H1 (cell line): ENCODE measurements around the gene SRI. TPM values are rescaled to one million over a fixed set of nuclear protein-coding genes. Genes with fewer than 3 reads are reported as not detected.

Experiments used
- CTCF ChIA-PET: fragments of 300-600 bp; sonication (Branson Sonifier 250); formaldehyde crosslinking; loops from one replicate; lab custom pipeline; 2021; ENCODE audit not compliant: partially characterized antibody; lab: Charles Lee
- POLR2A ChIA-PET: fragments of 300-600 bp; sonication (Branson Sonifier 250); formaldehyde crosslinking; loops from one replicate; lab custom pipeline; 2021; ENCODE audit warnings: inconsistent platforms; ENCODE audit not compliant: partially characterized antibody; lab: Charles Lee
- DNase-seq, 2 experiments: peaks; one replicate each; pipeline versions ENCODE4 v3.0.0 to v3.0.0-alpha.2; 2010 to 2022; ENCODE audit warnings: low spot score in 2 of 2, low read depth in 1 of 2, mixed read lengths in 1 of 2
- FAIRE-seq: peaks from 2 replicates; lab custom pipeline; 2011; peaks lifted over from hg19 to GRCh38; lab: Jason Lieb, UNC
- H2AFZ ChIP-seq: 2 replicates; pipeline ENCODE4 v1.8.1; 2012; ENCODE audit warnings: low read length, inconsistent platforms
- H2AK5ac ChIP-seq: 2 replicates; pipeline ENCODE4 v1.6.1; 2013; ENCODE audit warnings: low read depth, low read length
- H2BK120ac ChIP-seq: replicated peaks from 2 replicates; pipeline ENCODE3; 2013; ENCODE audit warnings: low read depth, low read length, inconsistent platforms
- H2BK12ac ChIP-seq: 2 replicates; pipeline ENCODE4 v1.6.1; 2013; ENCODE audit warnings: low read depth, low read length
- H2BK15ac ChIP-seq: 2 replicates; pipeline ENCODE4 v1.6.1; 2013; ENCODE audit warnings: low read length
- H2BK20ac ChIP-seq: 2 replicates; pipeline ENCODE4 v1.6.1; 2013; ENCODE audit warnings: low read length
- H2BK5ac ChIP-seq: 2 replicates; pipeline ENCODE4 v1.6.1; 2013; ENCODE audit warnings: low read depth, low read length
- H3K14ac ChIP-seq: 2 replicates; pipeline ENCODE4 v1.6.1; 2013; ENCODE audit warnings: inconsistent platforms; ENCODE audit not compliant: insufficient read length
- H3K18ac ChIP-seq: 2 replicates; pipeline ENCODE4 v1.6.1; 2013; ENCODE audit warnings: low read length; ENCODE audit errors: extremely low read depth
- H3K23ac ChIP-seq: 2 replicates; pipeline ENCODE4 v1.6.1; 2013; ENCODE audit warnings: inconsistent platforms; ENCODE audit not compliant: insufficient read length
- H3K23me2 ChIP-seq: 2 replicates; pipeline ENCODE4 v1.6.1; 2013; ENCODE audit warnings: low read depth, low read length
- H3K27ac ChIP-seq: 2 replicates; pipeline ENCODE4 v1.6.1; 2011; ENCODE audit warnings: low read depth, low read length, inconsistent platforms
- H3K27me3 ChIP-seq, 4 experiments: replicated peaks in 1 of 4; 1 replicate in 1 of 4; 2 replicates in 3 of 4; pipeline versions ENCODE4 v1.6.1 to v1.8.1; 2011 to 2013; ENCODE audit warnings: low read length in 3 of 4, mild to moderate bottlenecking in 3 of 4, inconsistent platforms in 2 of 4, mixed read lengths in 2 of 4, moderate library complexity in 1 of 4; ENCODE audit not compliant: control insufficient read depth in 3 of 4, insufficient read depth in 3 of 4; ENCODE audit errors: extremely low read depth in 1 of 4
- H3K36me3 ChIP-seq, 4 experiments: 2 replicates each; pipeline versions ENCODE4 v1.6.1 to v1.8.1; 2011 to 2013; ENCODE audit warnings: mild to moderate bottlenecking in 4 of 4, low read length in 3 of 4, moderate library complexity in 2 of 4, control low read depth in 1 of 4, inconsistent platforms in 1 of 4; ENCODE audit not compliant: insufficient read depth in 4 of 4, control insufficient read depth in 2 of 4
- H3K4ac ChIP-seq: replicated peaks from 2 replicates; pipeline ENCODE3; 2013; ENCODE audit warnings: low read length, low read depth, mixed read lengths, inconsistent platforms; ENCODE audit not compliant: insufficient read length
- H3K4me1 ChIP-seq, 4 experiments: replicated peaks in 1 of 4; 1 replicate in 1 of 4; 2 replicates in 3 of 4; pipeline versions ENCODE4 v1.6.1 to v1.8.1; 2011 to 2013; ENCODE audit warnings: low read length in 3 of 4, inconsistent platforms in 2 of 4, mixed read lengths in 1 of 4; ENCODE audit not compliant: insufficient read depth in 4 of 4, control insufficient read depth in 3 of 4
- H3K4me2 ChIP-seq, 2 experiments: 2 replicates each; pipeline versions ENCODE4 v1.6.1 to v1.8.1; 2011 to 2013; ENCODE audit warnings: low read depth in 2 of 2, low read length in 2 of 2, control low read depth in 1 of 2, inconsistent platforms in 1 of 2, mild to moderate bottlenecking in 1 of 2; ENCODE audit not compliant: insufficient read depth in 1 of 2
- H3K4me3 ChIP-seq, 4 experiments: fragments of 200-600, 300-600 bp in 1 of 4; sonication (generic), shearing (Covaris generic), sonication (Bioruptor Twin) in 1 of 4; 2 replicates each; pipeline versions ENCODE4 v1.5.1 to v1.8.1; 2011 to 2016; ENCODE audit warnings: low read length in 4 of 4, low read depth in 3 of 4, control low read depth in 2 of 4, inconsistent platforms in 2 of 4, mild to moderate bottlenecking in 2 of 4, mixed read lengths in 1 of 4, moderate library complexity in 1 of 4; ENCODE audit not compliant: insufficient read depth in 2 of 4; ENCODE audit errors: extremely low read depth in 1 of 4
- H3K56ac ChIP-seq: replicated peaks from 2 replicates; pipeline ENCODE3; 2013; ENCODE audit warnings: low read depth, mild to moderate bottlenecking, mixed read lengths, low read length, inconsistent platforms; ENCODE audit not compliant: insufficient read length
- H3K79me1 ChIP-seq: 2 replicates; pipeline ENCODE4 v1.6.1; 2013; ENCODE audit warnings: low read depth, low read length, control low read depth
- H3K79me2 ChIP-seq, 2 experiments: 2 replicates each; pipeline versions ENCODE4 v1.6.1 to v1.8.1; 2012 to 2013; ENCODE audit warnings: low read length in 2 of 2, mild to moderate bottlenecking in 2 of 2, inconsistent platforms in 1 of 2; ENCODE audit not compliant: insufficient read depth in 2 of 2, control insufficient read depth in 1 of 2
- H3K9ac ChIP-seq, 4 experiments: replicated peaks in 1 of 4; 1 replicate in 1 of 4; 2 replicates in 3 of 4; pipeline versions ENCODE4 v1.6.1 to v1.8.1; 2011 to 2013; ENCODE audit warnings: low read depth in 3 of 4, low read length in 3 of 4, control low read depth in 2 of 4, mild to moderate bottlenecking in 2 of 4, moderate library complexity in 2 of 4, inconsistent platforms in 1 of 4; ENCODE audit errors: extremely low read depth in 1 of 4
- H3K9me3 ChIP-seq, 2 experiments: 2 replicates each; pipeline versions ENCODE4 v1.6.1 to v1.8.1; 2012 to 2013; ENCODE audit warnings: mild to moderate bottlenecking in 2 of 2, moderate library complexity in 2 of 2, control low read depth in 1 of 2, inconsistent platforms in 1 of 2, low read depth in 1 of 2, low read length in 1 of 2, mixed read lengths in 1 of 2; ENCODE audit not compliant: insufficient read depth in 2 of 2
- H4K20me1 ChIP-seq, 2 experiments: replicated peaks in 1 of 2; 2 replicates each; pipeline versions ENCODE3 to v1.8.1; 2011 to 2013; ENCODE audit warnings: inconsistent platforms in 2 of 2, low read length in 2 of 2, mild to moderate bottlenecking in 1 of 2; ENCODE audit not compliant: insufficient read depth in 2 of 2, control insufficient read depth in 1 of 2
- H4K5ac ChIP-seq: 2 replicates; pipeline ENCODE4 v1.6.1; 2013; ENCODE audit warnings: low read length, low read depth, mixed read lengths, inconsistent platforms; ENCODE audit not compliant: insufficient read length
- H4K8ac ChIP-seq: 2 replicates; pipeline ENCODE4 v1.8.0; 2013; ENCODE audit warnings: mild to moderate bottlenecking, moderate library complexity, low read length, inconsistent platforms; ENCODE audit not compliant: insufficient read depth; ENCODE audit errors: extremely low read depth
- H4K91ac ChIP-seq: replicated peaks from 2 replicates; pipeline ENCODE3; 2013; ENCODE audit warnings: low read length, mixed read lengths, inconsistent platforms; ENCODE audit not compliant: insufficient read length
- CBX5 ChIP-seq: fragments of 300-800, 300-1000 bp; sonication (generic); IDR thresholded peaks from 2 replicates; pipeline ENCODE4 v1.7.1; 2016; ENCODE audit warnings: antibody characterized with exemption, low read length, low read depth
- CBX8 ChIP-seq: fragments of 300-800, 300-1000 bp; sonication (generic); IDR thresholded peaks from 2 replicates; pipeline ENCODE4 v1.7.1; 2016; ENCODE audit warnings: low read depth, low read length, borderline replicate concordance
- CHD2 ChIP-seq: IDR thresholded peaks from 2 replicates; pipeline ENCODE4 v1.6.1; 2012; ENCODE audit warnings: low read length, improper control_type of control experiment
- CREB1 ChIP-seq: IDR thresholded peaks from 2 replicates; pipeline ENCODE4 v1.6.1; 2012; ENCODE audit warnings: inconsistent platforms
- JUN ChIP-seq: IDR thresholded peaks from 2 replicates; pipeline ENCODE4 v1.6.1; 2011; ENCODE audit warnings: low read depth, mild to moderate bottlenecking, improper control_type of control experiment, low read length
- RNF2 ChIP-seq: fragments of 200-900, 300-1000 bp; sonication (generic); IDR thresholded peaks from 2 replicates; pipeline ENCODE4 v1.7.1; 2016; ENCODE audit warnings: borderline replicate concordance, low read depth, mild to moderate bottlenecking, antibody characterized with exemption, low read length; ENCODE audit not compliant: poor library complexity, severe bottlenecking; ENCODE audit errors: missing control alignments
- TBP ChIP-seq: IDR thresholded peaks from 2 replicates; pipeline ENCODE4 v1.6.1; 2011; ENCODE audit warnings: low read depth, low read length, improper control_type of control experiment
- TEAD4 ChIP-seq: IDR thresholded peaks from 2 replicates; pipeline ENCODE4 v1.6.1; 2012; ENCODE audit warnings: low read depth, low read length, inconsistent platforms, mixed read lengths
- WGBS, 2 experiments: shearing (Covaris generic) in 1 of 2; methylation state at CpG; one replicate each; pipeline versions ENCODE4 v1.1.6 to v1.1.7; 2013 to 2015; ENCODE audit warnings: low lambda C conversion rate in 2 of 2, mixed read lengths in 2 of 2, inconsistent platforms in 1 of 2, low coverage in 1 of 2, missing lambda C conversion rate in 1 of 2; ENCODE audit not compliant: insufficient replicate concordance in 2 of 2, insufficient coverage in 1 of 2, insufficient read length in 1 of 2; ENCODE audit errors: extremely low coverage in 1 of 2, missing lambda C conversion rate in 1 of 2; 5-methylcytosine and 5-hydroxymethylcytosine counted together
- polyA plus RNA-seq, 7 experiments: library from polyadenylated mRNA; depleted of rRNA in 3 of 7; stranded (reverse) in 5 of 7; unstranded in 2 of 7; fragments of >200 nt in 5 of 7; fragments of 200-250 nt in 2 of 7; gene quantifications; 1 replicate in 5 of 7; 2 replicates in 1 of 7; 4 replicates in 1 of 7; pipeline versions ENCODE4 v1.2.1 to v1.2.3, GENCODE V29; 2011 to 2013; ENCODE audit warnings: missing spikeins in 2 of 7, mixed read lengths in 2 of 7
- total RNA-seq: library from RNA; stranded (reverse); fragmentation: NEBNext Ultra II Directional; extraction: Animal tissue kit (Norgen Biotek cat#: 25700); gene quantifications from 2 replicates; pipeline ENCODE4 v1.2.1, GENCODE V29; 2021

The SRI gene
- total and polyA plus RNA-seq, 2 of the 8 experiments (the other 6 are each of a cell fraction or from before 2014, with no cell fraction given), result 118 to 170 TPM

GRCh38 chr7:88226201-88226600 lies 6.4 kb upstream of the SRI start:
- POLR2A ChIA-PET, result no interaction called here
- H3K56ac ChIP-seq, result no peak overlapping the region
- no peak overlapping the region for H2BK12ac ChIP-seq
- no peak overlapping the region for H3K9ac ChIP-seq
- H3K4ac ChIP-seq, result no peak overlapping the region
- H3K14ac ChIP-seq, result no peak overlapping the region
- FAIRE-seq (no peak), DNase-seq (no peak)
- H3K9me3 ChIP-seq, result no peaks in the 10 kb centered on the region
- CTCF ChIA-PET, result interaction anchor here (0.8 to 1.4 kb wide), 2 partner anchors 16 to 17 kb away, joined by 3 read pairs; no protein-coding TSS in a partner anchor
- no peaks in the 10 kb centered on the region for H3K79me1 ChIP-seq
- peaks cover 0 to under 1% (median 0%) of the 10 kb centered on the region in 4 experiments; a peak in 1 of 7 replicates for H3K4me1 ChIP-seq
- no peak overlapping the region for H4K91ac ChIP-seq
- no peak overlapping the region for H3K27ac ChIP-seq
- no peak overlapping the region for H4K8ac ChIP-seq
- no peak overlapping the region for H2BK5ac ChIP-seq
- H2BK15ac ChIP-seq, result no peak overlapping the region
- H2BK120ac ChIP-seq, result no peak overlapping the region
- H3K4me3 ChIP-seq, result no peak overlapping the region
- no peak overlapping the region for H4K5ac ChIP-seq
- H2AK5ac ChIP-seq, result no peak overlapping the region
- no peak overlapping the region for H3K23ac ChIP-seq
- no peaks in the 10 kb centered on the region for H3K36me3 ChIP-seq
- peaks cover 3% of the 10 kb centered on the region; the same call in 1 of the 2 replicates for H3K23me2 ChIP-seq
- no peak overlapping the region for H3K18ac ChIP-seq
- H4K20me1 ChIP-seq, result no peaks in the 10 kb centered on the region
- WGBS, 2 experiments, result 98% methylated on average over 4 of the region's 4 CpGs; no CpG with 5 or more reads in 1 of the 2 experiments
- H3K27me3 ChIP-seq, result no peaks in the 10 kb centered on the region
- TF ChIP-seq RNF2 (no peak), TEAD4 (no peak), TBP (no peak), JUN (no peak), CREB1 (no peak), CBX8 (no peak), CBX5 (no peak), CHD2 (no peak)
- H2AFZ ChIP-seq, result no peak overlapping the region
- H3K4me2 ChIP-seq, result no peak overlapping the region
- no peak overlapping the region for H2BK20ac ChIP-seq
- H3K79me2 ChIP-seq, result no peaks in the 10 kb centered on the region
